CD4-positive, CD25-positive, alpha-beta regulatory T cell (primary cell): Measurements from ENCODE around the gene MAN2A1. TPM values are rescaled to one million over a fixed set of nuclear protein-coding genes. Genes with fewer than 3 reads are reported as not detected.

Experiments used
- ATAC-seq, 2 donors: fragments of 150-1000 bp; cut with Tn5 transposase; one replicate each; pipeline ENCODE4 v1.10.0; 2021; ENCODE audit warnings: low read depth in 2 of 2, moderate number of reproducible peaks in 2 of 2, moderate library complexity in 1 of 2
- DNase-seq, 3 donors: peaks; one replicate each; pipeline versions ENCODE4 v3.0.0 to v3.0.0-alpha.2; 2012 to 2022; ENCODE audit warnings: mixed read lengths in 1 of 3
- H3K27ac ChIP-seq: one replicate; pipeline ENCODE4 v1.7.0; 2013; ENCODE audit warnings: mild to moderate bottlenecking, low read length; ENCODE audit not compliant: insufficient read depth, poor library complexity, severe bottlenecking
- H3K27me3 ChIP-seq: one replicate; pipeline ENCODE4 v1.7.0; 2013; ENCODE audit warnings: low read length; ENCODE audit not compliant: control insufficient read depth, insufficient read depth
- H3K36me3 ChIP-seq: one replicate; pipeline ENCODE4 v1.7.0; 2013; ENCODE audit warnings: mild to moderate bottlenecking, low read length, moderate library complexity; ENCODE audit not compliant: control insufficient read depth, insufficient read depth
- H3K4me1 ChIP-seq: 2 replicates; pipeline ENCODE4 v1.7.0; 2013; ENCODE audit warnings: mild to moderate bottlenecking, low read length; ENCODE audit not compliant: insufficient read depth, control insufficient read depth, poor library complexity, severe bottlenecking
- H3K4me3 ChIP-seq: one replicate; pipeline ENCODE4 v1.7.0; 2013; ENCODE audit warnings: low read depth, mild to moderate bottlenecking, low read length, moderate library complexity
- H3K9me3 ChIP-seq, 2 experiments: 1 replicate in 1 of 2; 2 replicates in 1 of 2; pipeline ENCODE4 v1.7.0; 2013; ENCODE audit warnings: low read length in 2 of 2, mild to moderate bottlenecking in 1 of 2, moderate library complexity in 1 of 2; ENCODE audit not compliant: control insufficient read depth in 2 of 2
- H3K27ac Mint-ChIP-seq, 3 donors: one replicate each; pipeline ENCODE4 v1.8.0; 2020 to 2022; ENCODE audit warnings: mild to moderate bottlenecking in 3 of 3, mixed read lengths in 3 of 3, moderate library complexity in 2 of 3
- H3K27me3 Mint-ChIP-seq: one replicate; pipeline ENCODE4 v1.8.0; 2022; ENCODE audit warnings: mild to moderate bottlenecking, mixed read lengths
- H3K36me3 Mint-ChIP-seq: one replicate; pipeline ENCODE4 v1.8.0; 2020; ENCODE audit warnings: mixed read lengths
- H3K4me1 Mint-ChIP-seq, 4 donors: one replicate each; pipeline ENCODE4 v1.8.0; 2020 to 2022; ENCODE audit warnings: mixed read lengths in 4 of 4, mild to moderate bottlenecking in 1 of 4
- H3K4me3 Mint-ChIP-seq, 4 donors: one replicate each; pipeline ENCODE4 v1.8.0; 2020 to 2022; ENCODE audit warnings: mild to moderate bottlenecking in 4 of 4, mixed read lengths in 4 of 4, moderate library complexity in 3 of 4
- H3K9me3 Mint-ChIP-seq, 7 donors: one replicate each; pipeline ENCODE4 v1.8.0; 2020 to 2022; ENCODE audit warnings: mixed read lengths in 7 of 7, mild to moderate bottlenecking in 3 of 7, moderate library complexity in 2 of 7
- polyA plus RNA-seq, 4 donors: library from polyadenylated mRNA; unstranded; fragments of 300-500 nt; fragmentation: Illumina TruSeq; gene quantifications; one replicate each; pipeline ENCODE4 v1.2.3, GENCODE V29; 2021
- total RNA-seq: library from RNA; stranded (reverse); gene quantifications from one replicate; pipeline ENCODE4 v1.2.3, GENCODE V29; 2022

The MAN2A1 gene
- total and polyA plus RNA-seq, 5 donors from 2014 or later: 20.7 to 71.5 (median 21.3) TPM

- Mint-ChIP-seq H3K9me3 (no peaks in the 10 kb centered on the region), H3K4me3 (no peak overlapping the region), H3K4me1 (peaks cover 27 to 46% (median 35%) of the 10 kb centered on the region in 4 donors), H3K27me3 (no peaks in the 10 kb centered on the region), H3K27ac (peak overlapping the region in 2 of 3 donors; percentile 1 to 82), H3K36me3 (peaks cover 58% of the 10 kb centered on the region)
- DNase-seq (no peak), ATAC-seq (no peak)
- Histone ChIP-seq H3K4me1 (peaks cover 34% of the 10 kb centered on the region), H3K9me3 (no peaks in the 10 kb centered on the region), H3K27me3 (no peaks in the 10 kb centered on the region), H3K27ac (no peak overlapping the region), H3K4me3 (no peak overlapping the region), H3K36me3 (peaks cover 34% of the 10 kb centered on the region)
Observed at GRCh38 chr5:109859537-109859936, 169.8 kb downstream of the MAN2A1 start.

GRCh38 chr5:109862301-109862700 is 172.6 kb downstream of the MAN2A1 start:
- Mint-ChIP-seq H3K4me1 (peaks cover 11 to 29% (median 17%) of the 10 kb centered on the region in 4 donors), H3K27ac (no peak overlapping the region)

GRCh38 chr5:109863752-109864151 is 174.0 kb downstream of the MAN2A1 start:
- H3K4me1 Mint-ChIP-seq: peaks cover 5 to 24% (median 12%) of the 10 kb centered on the region in 4 donors
- no peaks in the 10 kb centered on the region for H3K9me3 ChIP-seq
- H3K4me1 ChIP-seq: no peaks in the 10 kb centered on the region
- H3K27me3 Mint-ChIP-seq: no peaks in the 10 kb centered on the region
- peaks cover 73% of the 10 kb centered on the region for H3K36me3 Mint-ChIP-seq
- H3K4me3 ChIP-seq: no peak overlapping the region
- peak overlapping the region in 2 of 3 donors; percentile 21 to 47 for H3K27ac Mint-ChIP-seq
- H3K4me3 Mint-ChIP-seq: no peak overlapping the region
- no peaks in the 10 kb centered on the region for H3K9me3 Mint-ChIP-seq
- no peaks in the 10 kb centered on the region for H3K27me3 ChIP-seq
- no peak overlapping the region for H3K27ac ChIP-seq
- peak in 1 of 3 donors; percentile 29 for DNase-seq
- peaks cover 50% of the 10 kb centered on the region for H3K36me3 ChIP-seq
- ATAC-seq: no peak

More at GRCh38 chr5:109862301-109862700, 172.6 kb downstream of the MAN2A1 start:
- Histone ChIP-seq H3K36me3 (peaks cover 54% of the 10 kb centered on the region), H3K4me3 (no peak overlapping the region), H3K27ac (no peak overlapping the region), H3K4me1 (peaks cover 14% of the 10 kb centered on the region), H3K9me3 (no peaks in the 10 kb centered on the region), H3K27me3 (no peaks in the 10 kb centered on the region)
- peaks cover 70% of the 10 kb centered on the region for H3K36me3 Mint-ChIP-seq
- no peak for ATAC-seq
- no peaks in the 10 kb centered on the region for H3K9me3 Mint-ChIP-seq
- no peak overlapping the region for H3K4me3 Mint-ChIP-seq
- no peak for DNase-seq
- no peaks in the 10 kb centered on the region for H3K27me3 Mint-ChIP-seq

- H3K4me1 ChIP-seq: no peaks in the 10 kb centered on the region
- no peak overlapping the region for H3K27ac Mint-ChIP-seq
- no peak overlapping the region for H3K27ac ChIP-seq
- H3K4me3 Mint-ChIP-seq: no peak overlapping the region
- H3K4me3 ChIP-seq: no peak overlapping the region
- H3K27me3 Mint-ChIP-seq: no peaks in the 10 kb centered on the region
- H3K36me3 Mint-ChIP-seq: peaks cover 71% of the 10 kb centered on the region
- H3K4me1 Mint-ChIP-seq: peaks cover 5 to 20% (median 12%) of the 10 kb centered on the region in 4 donors
- peaks cover 46% of the 10 kb centered on the region for H3K36me3 ChIP-seq
- no peaks in the 10 kb centered on the region for H3K9me3 ChIP-seq
- peak in 1 of 3 donors; percentile 27 for DNase-seq
- no peaks in the 10 kb centered on the region for H3K27me3 ChIP-seq
- no peak for ATAC-seq
- H3K9me3 Mint-ChIP-seq: peaks cover 0 to 2% (median 0%) of the 10 kb centered on the region in 7 donors
Observed at GRCh38 chr5:109865637-109866036, 175.9 kb downstream of the MAN2A1 start.

GRCh38 chr5:109866051-109866450 is 176.3 kb downstream of the MAN2A1 start:
- DNase-seq: no peak
- no peak for ATAC-seq
- Histone ChIP-seq H3K9me3 (no peaks in the 10 kb centered on the region), H3K27me3 (no peaks in the 10 kb centered on the region), H3K4me3 (no peak overlapping the region), H3K27ac (no peak overlapping the region), H3K36me3 (peaks cover 43% of the 10 kb centered on the region), H3K4me1 (no peaks in the 10 kb centered on the region)
- peaks cover 5 to 20% (median 12%) of the 10 kb centered on the region in 4 donors for H3K4me1 Mint-ChIP-seq
- no peak overlapping the region for H3K4me3 Mint-ChIP-seq
- no peak overlapping the region for H3K27ac Mint-ChIP-seq
- H3K9me3 Mint-ChIP-seq: peaks cover 0 to 2% (median 0%) of the 10 kb centered on the region in 7 donors
- no peaks in the 10 kb centered on the region for H3K27me3 Mint-ChIP-seq
- peaks cover 72% of the 10 kb centered on the region for H3K36me3 Mint-ChIP-seq

- H3K36me3 Mint-ChIP-seq: peaks cover 60% of the 10 kb centered on the region
- H3K27ac Mint-ChIP-seq: peak overlapping the region in 1 of 3 donors; percentile 57
- peaks cover 0 to 5% (median 0%) of the 10 kb centered on the region in 7 donors for H3K9me3 Mint-ChIP-seq
- no peak overlapping the region for H3K4me3 ChIP-seq
- H3K4me3 Mint-ChIP-seq: no peak overlapping the region
- peaks cover 1 to 18% (median 9%) of the 10 kb centered on the region in 4 donors for H3K4me1 Mint-ChIP-seq
- no peaks in the 10 kb centered on the region for H3K27me3 ChIP-seq
- DNase-seq (no peak), ATAC-seq (no peak)
- H3K27ac ChIP-seq: no peak overlapping the region
- H3K9me3 ChIP-seq: no peaks in the 10 kb centered on the region
- no peaks in the 10 kb centered on the region for H3K27me3 Mint-ChIP-seq
- H3K36me3 ChIP-seq: peaks cover 27% of the 10 kb centered on the region
- H3K4me1 ChIP-seq: no peaks in the 10 kb centered on the region
Observed at GRCh38 chr5:109868737-109869136, 179.0 kb downstream of the MAN2A1 start.

- Histone ChIP-seq H3K4me3 (no peak overlapping the region), H3K9me3 (no peaks in the 10 kb centered on the region), H3K27me3 (no peaks in the 10 kb centered on the region), H3K4me1 (no peaks in the 10 kb centered on the region), H3K27ac (no peak overlapping the region), H3K36me3 (no peaks in the 10 kb centered on the region)
- H3K4me1 Mint-ChIP-seq: peaks cover 4 to 17% (median 7%) of the 10 kb centered on the region in 4 donors
- H3K4me3 Mint-ChIP-seq: no peak overlapping the region
- no peak for ATAC-seq
- no peak overlapping the region for H3K27ac Mint-ChIP-seq
- H3K9me3 Mint-ChIP-seq: peaks cover 0 to 5% (median 0%) of the 10 kb centered on the region in 7 donors
- DNase-seq: no peak
- H3K27me3 Mint-ChIP-seq: peaks cover 5% of the 10 kb centered on the region
- peaks cover 19% of the 10 kb centered on the region for H3K36me3 Mint-ChIP-seq
Observed at GRCh38 chr5:109873687-109874086, 184.0 kb downstream of the MAN2A1 start.

- H3K4me3 Mint-ChIP-seq: no peak overlapping the region
- no peak for DNase-seq
- Histone ChIP-seq H3K27ac (no peak overlapping the region), H3K4me3 (no peak overlapping the region), H3K36me3 (no peaks in the 10 kb centered on the region), H3K27me3 (no peaks in the 10 kb centered on the region), H3K9me3 (no peaks in the 10 kb centered on the region), H3K4me1 (no peaks in the 10 kb centered on the region)
- H3K27me3 Mint-ChIP-seq: peaks cover 5% of the 10 kb centered on the region
- no peak for ATAC-seq
- H3K4me1 Mint-ChIP-seq: peaks cover 0 to 13% (median 5%) of the 10 kb centered on the region in 4 donors
- H3K27ac Mint-ChIP-seq: no peak overlapping the region
- H3K9me3 Mint-ChIP-seq: peaks cover 0 to 5% (median 0%) of the 10 kb centered on the region in 7 donors
- peaks cover 15% of the 10 kb centered on the region for H3K36me3 Mint-ChIP-seq
Observed at GRCh38 chr5:109874108-109874507, 184.4 kb downstream of the MAN2A1 start.
